GM18505 (cell line): ENCODE data around the gene NEGR1.

Experiments
- ATAC-seq: cut with Tn5 transposase; IDR thresholded peaks from one replicate; pipeline ENCODE4 v1.9.1; 2021; ENCODE audit not compliant: unreplicated experiment
- POLR2A ChIP-seq: IDR thresholded peaks from 4 replicates; pipeline ENCODE4 v1.6.1; 2011; ENCODE audit warnings: borderline replicate concordance; ENCODE audit not compliant: insufficient read depth, insufficient read length; ENCODE audit errors: extremely low read depth

Gene NEGR1

GRCh38 chr1:72062584-72062983, 219.8 kb downstream of the NEGR1 start:
- TF ChIP-seq POLR2A: no peak
- no peak for ATAC-seq

DNA sequence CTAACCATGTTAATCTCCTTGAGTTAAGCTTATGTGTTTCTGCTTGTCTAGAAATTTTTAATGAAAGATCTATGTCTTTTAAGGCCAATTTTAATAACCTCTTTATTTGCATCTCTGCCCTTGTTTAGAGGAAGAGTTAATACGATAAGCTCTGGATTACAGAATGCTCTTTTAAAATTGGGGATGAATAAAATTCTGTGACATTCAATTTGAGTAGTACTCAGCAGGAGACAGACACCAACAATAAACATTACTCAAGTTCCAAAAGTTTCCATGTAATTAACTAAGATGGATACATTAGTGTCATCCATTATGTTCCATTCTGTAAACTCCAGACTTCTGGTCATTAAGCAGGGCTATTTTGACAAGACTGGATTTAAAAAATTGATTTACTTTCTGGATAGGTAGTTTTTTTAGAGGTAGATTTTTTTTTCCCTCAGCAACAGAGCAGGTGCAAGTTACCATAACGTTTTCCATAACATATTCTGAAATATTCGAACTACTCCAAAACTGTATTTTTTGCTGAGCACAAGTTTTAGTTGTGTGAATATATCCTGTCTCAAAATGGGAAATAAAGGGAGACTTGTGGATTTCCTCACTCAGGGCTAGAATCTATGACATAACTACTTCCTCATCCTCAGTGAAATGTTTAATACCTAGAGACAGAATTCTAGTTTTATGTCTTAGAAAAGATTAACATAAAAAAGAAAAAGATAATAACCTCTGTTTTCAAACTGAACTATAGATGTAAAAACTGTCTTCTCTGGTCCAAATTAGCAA, 221.7 kb downstream of the NEGR1 start:
- no peak for TF ChIP-seq POLR2A
- ATAC-seq: no peak

- no peak for ATAC-seq
- TF ChIP-seq POLR2A: no peak
These were observed 225.8 kb downstream of the NEGR1 start for GRCh38 chr1:72056516-72056915.

- ATAC-seq: no peak
- TF ChIP-seq POLR2A: no peak
These were observed 230.8 kb downstream of the NEGR1 start for GRCh38 chr1:72051538-72051937.

- ATAC-seq: no peak
- no peak for TF ChIP-seq POLR2A
These were observed 231.8 kb downstream of the NEGR1 start for GRCh38 chr1:72050551-72050950.

DNA sequence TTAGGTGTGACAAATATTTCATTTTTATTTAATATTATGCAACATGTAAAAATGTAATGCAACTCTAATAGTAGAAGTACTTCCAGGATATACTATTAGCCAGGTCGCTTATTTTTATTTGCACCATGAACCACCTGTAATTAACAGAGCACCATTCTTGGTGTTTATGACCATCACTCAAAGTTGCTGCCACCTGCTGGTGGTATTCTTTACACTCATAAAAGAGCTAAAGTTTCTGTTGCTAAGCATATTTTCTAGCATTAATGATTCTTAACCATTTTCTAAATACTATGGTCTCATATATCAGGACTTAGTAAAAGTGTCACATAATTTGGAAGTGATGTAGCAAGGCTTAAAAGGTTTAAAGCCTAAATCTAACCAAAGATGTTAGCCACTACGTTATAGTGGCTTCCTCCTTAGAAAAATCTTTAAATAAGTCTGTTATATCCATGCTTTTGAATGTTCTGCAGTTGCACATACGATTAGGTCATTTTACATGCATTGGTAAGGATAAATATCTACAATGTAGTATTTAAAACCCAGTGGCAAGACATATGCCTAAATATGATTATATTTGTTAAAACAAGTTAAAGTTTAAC, 244.5 kb downstream of the NEGR1 start:
- peak; percentile 57 for ATAC-seq
- TF ChIP-seq POLR2A: no peak

- TF ChIP-seq POLR2A: no peak
- ATAC-seq: no peak
These were observed 247.5 kb downstream of the NEGR1 start for GRCh38 chr1:72034827-72035226.

GRCh38 chr1:72023063-72023930, 259.0 kb downstream of the NEGR1 start:
- no peak for ATAC-seq

GRCh38 chr1:72018562-72018961, 263.8 kb downstream of the NEGR1 start:
- no peak for TF ChIP-seq POLR2A
- no peak for ATAC-seq

More at GRCh38 chr1:72023063-72023930, 259.0 kb downstream of the NEGR1 start:
- TF ChIP-seq POLR2A: no peak

DNA sequence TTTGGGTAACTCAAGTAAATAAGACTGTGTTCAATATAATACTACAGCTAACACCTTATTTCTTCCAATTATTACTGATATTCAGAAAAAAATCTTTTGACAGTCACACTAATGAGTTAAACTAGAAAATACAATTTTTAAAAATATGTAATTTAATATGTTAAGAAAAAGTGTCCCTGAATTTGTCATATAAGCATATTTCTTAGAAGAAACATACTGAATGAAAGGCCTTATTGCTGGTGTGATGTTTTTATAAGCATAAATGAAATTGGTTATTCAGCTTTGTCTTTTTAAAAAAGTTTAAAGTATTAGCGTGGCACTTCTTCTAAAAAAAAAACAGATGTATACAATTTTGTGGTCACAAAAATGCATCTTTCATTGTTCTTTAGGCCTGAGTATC, 267.3 kb downstream of the NEGR1 start:
- ATAC-seq: no peak
- no peak for TF ChIP-seq POLR2A

- no peak for TF ChIP-seq POLR2A
- ATAC-seq: no peak
These were observed 269.2 kb downstream of the NEGR1 start for GRCh38 chr1:72013161-72013560.

- TF ChIP-seq POLR2A: no peak
- no peak for ATAC-seq
These were observed 270.6 kb downstream of the NEGR1 start for GRCh38 chr1:72011721-72012120.

GRCh38 chr1:72010094-72010431, 272.3 kb downstream of the NEGR1 start:
- no peak for ATAC-seq
- TF ChIP-seq POLR2A: no peak
